ENCODE results near the gene OCIAD1.

OCIAD1 gene

GRCh38 chr4:48906206-48907173 is 75.6 kb downstream of the OCIAD1 start, which contains the start of gene OCIAD2:
OCIAD2 (minus strand) TSS chr4:48906774; CDS start chr4:48904549, 2,225 bp downstream.
- H3K27me3 ChIP-seq (replicated peaks; ENCODE audit: control insufficient read depth, insufficient read depth, low read length) = no peaks in the 10 kb centered on the region
- peak within 1 kb of the TSS; percentile 76 for H3K4me3 ChIP-seq (replicated peaks; ENCODE audit: low read depth, low read length)
- peak; percentile 79 for DNase-seq (ENCODE audit: extremely low read depth, insufficient read length)
- H3K36me3 ChIP-seq (ENCODE audit: control insufficient read depth, insufficient read depth, low read length) = peaks cover 4% of the 10 kb centered on the region
- peak; percentile 37 for TF ChIP-seq CTCF (IDR thresholded peaks at IDR 0.05; ENCODE audit: insufficient read depth, low read length, poor library complexity, severe bottlenecking)

- Histone ChIP-seq H3K36me3 (ENCODE audit: control insufficient read depth, insufficient read depth, low read length) (no peaks in the 10 kb centered on the region), H3K4me3 (replicated peaks; ENCODE audit: low read depth, low read length) (no peak overlapping the region), H3K27me3 (replicated peaks; ENCODE audit: control insufficient read depth, insufficient read depth, low read length) (no peaks in the 10 kb centered on the region)
- no peak for TF ChIP-seq CTCF (IDR thresholded peaks at IDR 0.05; ENCODE audit: insufficient read depth, low read length, poor library complexity, severe bottlenecking)
- DNase-seq (ENCODE audit: extremely low read depth, insufficient read length) = no peak
These were observed 77.0 kb downstream of the OCIAD1 start for GRCh38 chr4:48907706-48908477.

GRCh38 chr4:48908687-48909086 is 77.8 kb downstream of the OCIAD1 start:
- H3K27me3 ChIP-seq (replicated peaks; ENCODE audit: control insufficient read depth, insufficient read depth, low read length) = no peaks in the 10 kb centered on the region
- TF ChIP-seq CTCF (IDR thresholded peaks at IDR 0.05; ENCODE audit: insufficient read depth, low read length, poor library complexity, severe bottlenecking) = no peak

GRCh38 chr4:48909697-48910096 is 78.8 kb downstream of the OCIAD1 start:
- no peaks in the 10 kb centered on the region for H3K27me3 ChIP-seq (replicated peaks; ENCODE audit: control insufficient read depth, insufficient read depth, low read length)
- DNase-seq (ENCODE audit: extremely low read depth, insufficient read length) = no peak
- H3K36me3 ChIP-seq (ENCODE audit: control insufficient read depth, insufficient read depth, low read length) = no peaks in the 10 kb centered on the region
- no peak overlapping the region for H3K4me3 ChIP-seq (replicated peaks; ENCODE audit: low read depth, low read length)
- no peak for TF ChIP-seq CTCF (IDR thresholded peaks at IDR 0.05; ENCODE audit: insufficient read depth, low read length, poor library complexity, severe bottlenecking)

More at GRCh38 chr4:48908687-48909086, 77.8 kb downstream of the OCIAD1 start:
- Histone ChIP-seq H3K4me3 (replicated peaks; ENCODE audit: low read depth, low read length) (no peak overlapping the region), H3K36me3 (ENCODE audit: control insufficient read depth, insufficient read depth, low read length) (no peaks in the 10 kb centered on the region)
- DNase-seq (ENCODE audit: extremely low read depth, insufficient read length) = no peak

GRCh38 chr4:48910511-48910910 is 79.6 kb downstream of the OCIAD1 start:
- Histone ChIP-seq H3K27me3 (replicated peaks; ENCODE audit: control insufficient read depth, insufficient read depth, low read length) (no peaks in the 10 kb centered on the region), H3K36me3 (ENCODE audit: control insufficient read depth, insufficient read depth, low read length) (no peaks in the 10 kb centered on the region), H3K4me3 (replicated peaks; ENCODE audit: low read depth, low read length) (no peak overlapping the region)
- TF ChIP-seq CTCF (IDR thresholded peaks at IDR 0.05; ENCODE audit: insufficient read depth, low read length, poor library complexity, severe bottlenecking) = no peak
- DNase-seq (ENCODE audit: extremely low read depth, insufficient read length) = no peak

Measured in GM06990 (cell line).